GM12878 (cell line): ENCODE results near the gene CSNK1A1. TPM values are rescaled to one million over a fixed set of nuclear protein-coding genes. Genes with fewer than 3 reads are reported as not detected.

Experiments used
- ATAC-seq: fragments of 200-7000 bp; cut with Tn5 transposase; 3 replicates; pipeline ENCODE4 v1.9.1; 2020; ENCODE audit warnings: mild to moderate bottlenecking, moderate library complexity
- BruUV-seq: library from RNA; stranded (reverse); fragments of 400-500 nt; replicated peaks from 2 replicates; lab custom pipeline; 2021; lab: Mats Ljungman, UMichigan
- CTCF ChIA-PET: fragments of 300-600 bp; sonication (Branson Sonifier 250); formaldehyde crosslinking; extraction: SDS; loops from one replicate; lab custom pipeline; 2021; ENCODE audit warnings: inconsistent platforms; lab: Yijun Ruan, JAX
- POLR2A ChIA-PET: fragments of 350-600 bp; formaldehyde crosslinking; extraction: SDS; loops from one replicate; lab custom pipeline; 2021; ENCODE audit warnings: inconsistent platforms; lab: Charles Lee
- RAD21 ChIA-PET: fragments of 300-600 bp; sonication (Branson Sonifier 250); formaldehyde crosslinking; loops from one replicate; lab custom pipeline; 2023; ENCODE audit warnings: antibody characterized with exemption; ENCODE audit not compliant: unreplicated experiment; lab: Charles Lee
- SMC1A ChIA-PET: fragments of 300-600 bp; sonication (Branson Sonifier 250); formaldehyde crosslinking; loops from one replicate; lab custom pipeline; 2023; ENCODE audit not compliant: unreplicated experiment, uncharacterized antibody; lab: Charles Lee
- DNase-seq: peaks from one replicate; pipeline ENCODE4 v3.0.0-alpha.2; 2011; ENCODE audit warnings: low read depth, low spot score
- FAIRE-seq: peaks from 3 replicates; lab custom pipeline; 2011; peaks lifted over from hg19 to GRCh38; lab: Jason Lieb, UNC
- H2AFZ ChIP-seq: 2 replicates; pipeline ENCODE4 v1.6.0; 2011; ENCODE audit warnings: low read depth, low read length, control low read depth; ENCODE audit not compliant: control insufficient read depth
- H3K27ac ChIP-seq: 2 replicates; pipeline ENCODE4 v1.5.1; 2011; ENCODE audit warnings: control low read depth; ENCODE audit not compliant: control insufficient read depth, insufficient read depth
- H3K27me3 ChIP-seq, 2 experiments: replicated peaks in 1 of 2; 2 replicates each; pipeline versions ENCODE4 v1.6.0 to v1.6.1; 2011; ENCODE audit warnings: low read length in 1 of 2; ENCODE audit not compliant: control insufficient read depth in 2 of 2, insufficient read depth in 2 of 2
- H3K36me3 ChIP-seq, 2 experiments: 2 replicates each; pipeline ENCODE4 v1.5.1; 2011; ENCODE audit warnings: low read length in 1 of 2; ENCODE audit not compliant: control insufficient read depth in 2 of 2, insufficient read depth in 2 of 2
- H3K4me1 ChIP-seq: 2 replicates; pipeline ENCODE4 v1.6.1; 2011; ENCODE audit warnings: mild to moderate bottlenecking, low read length, moderate library complexity, mixed read lengths; ENCODE audit not compliant: control insufficient read depth, insufficient read depth
- H3K4me2 ChIP-seq: 2 replicates; pipeline ENCODE4 v1.6.0; 2011; ENCODE audit warnings: control low read depth; ENCODE audit not compliant: control insufficient read depth, insufficient read depth
- H3K4me3 ChIP-seq: fragments of 200-600 bp; sonication (generic); 2 replicates; pipeline ENCODE4 v1.5.1; 2016
- H3K79me2 ChIP-seq: 2 replicates; pipeline ENCODE4 v1.6.0; 2011; ENCODE audit warnings: low read length; ENCODE audit not compliant: control insufficient read depth, insufficient read depth
- H3K9ac ChIP-seq: 2 replicates; pipeline ENCODE4 v1.8.0; 2011; ENCODE audit warnings: low read length, control low read depth, mixed read lengths; ENCODE audit not compliant: control insufficient read depth, insufficient read depth
- H3K9me3 ChIP-seq: replicated peaks from 3 replicates; pipeline ENCODE4 v1.5.1; 2011; ENCODE audit warnings: mild to moderate bottlenecking, low read length; ENCODE audit not compliant: control insufficient read depth, insufficient read depth
- H4K20me1 ChIP-seq: 2 replicates; pipeline ENCODE4 v1.6.0; 2011; ENCODE audit not compliant: control insufficient read depth, insufficient read depth
- CHD1 ChIP-seq: IDR thresholded peaks from 2 replicates; pipeline ENCODE4 v1.6.1; 2012; ENCODE audit warnings: low read depth, low read length, improper control_type of control experiment
- HDAC6 ChIP-seq: fragments of 200-600 bp; sonication (generic); IDR thresholded peaks from one replicate; pipeline ENCODE4 v1.8.0; 2017; ENCODE audit warnings: antibody characterized with exemption; ENCODE audit not compliant: unreplicated experiment
- KDM1A ChIP-seq: fragments of 200-600 bp; sonication (generic); IDR thresholded peaks from 2 replicates; pipeline ENCODE4 v1.6.1; 2016; ENCODE audit warnings: borderline replicate concordance
- MYC ChIP-seq: IDR thresholded peaks from 2 replicates; pipeline ENCODE4 v1.6.1; 2011; ENCODE audit warnings: mild to moderate bottlenecking, low read length, moderate library complexity, inconsistent platforms; ENCODE audit not compliant: insufficient read depth, insufficient replicate concordance, insufficient read length, severe bottlenecking
- NR2C1 ChIP-seq: fragments of 450-650 bp; IDR thresholded peaks from 2 replicates; pipeline ENCODE4 v1.6.1; 2017; ENCODE audit warnings: antibody characterized with exemption, mild to moderate bottlenecking, moderate library complexity
- PAX8 ChIP-seq: fragments of 450-650 bp; IDR thresholded peaks from 2 replicates; pipeline ENCODE4 v1.6.1; 2017; ENCODE audit warnings: mild to moderate bottlenecking, moderate library complexity
- RAD21 ChIP-seq: IDR thresholded peaks from 2 replicates; pipeline ENCODE4 v1.6.1; 2011; ENCODE audit warnings: mild to moderate bottlenecking, low read depth, low read length, moderate library complexity; ENCODE audit not compliant: insufficient read depth
- SREBF2 ChIP-seq: IDR thresholded peaks from 2 replicates; pipeline ENCODE4 v1.6.1; 2012; ENCODE audit warnings: mild to moderate bottlenecking, low read length
- SUZ12 ChIP-seq: fragments of 200-600 bp; sonication (generic); IDR thresholded peaks from one replicate; pipeline ENCODE4 v1.6.1; 2018; ENCODE audit warnings: antibody characterized with exemption, mild to moderate bottlenecking; ENCODE audit not compliant: unreplicated experiment
- YY1 ChIP-seq: IDR thresholded peaks from 2 replicates; pipeline ENCODE4 v1.6.1; 2011; ENCODE audit warnings: low read depth, mild to moderate bottlenecking, low read length
- ZNF274 ChIP-seq: IDR thresholded peaks from one replicate; pipeline ENCODE4 v1.8.0; 2011; ENCODE audit not compliant: insufficient read length, insufficient read depth
- ZZZ3 ChIP-seq: IDR thresholded peaks from 2 replicates; pipeline ENCODE4 v1.6.1; 2011; ENCODE audit warnings: low read depth; ENCODE audit not compliant: control insufficient read depth, insufficient read length
- WGBS: methylation state at CpG from one replicate; pipeline ENCODE4 v1.1.6; 2016; ENCODE audit warnings: low lambda C conversion rate; ENCODE audit not compliant: insufficient replicate concordance, insufficient coverage; ENCODE audit errors: missing lambda C conversion rate; 5-methylcytosine and 5-hydroxymethylcytosine counted together
- in situ Hi-C: fragments of 300-500 bp; cut with MboI; formaldehyde crosslinking; loops from 9 replicates; pipeline ENCODE4 v1.14.3; 2018; ENCODE audit warnings: mixed read lengths
- intact Hi-C: fragments of 100-400 bp; cut with micrococcal nuclease; formaldehyde crosslinking; loops from one replicate; pipeline ENCODE4 v1.14.2; 2022; ENCODE audit not compliant: unreplicated experiment
- polyA plus RNA-seq, 11 experiments: library from polyadenylated mRNA; depleted of rRNA in 4 of 11; unstranded in 6 of 11; stranded (reverse) in 5 of 11; fragments of >200 nt; fragmentation: Nextera tagmentation in 4 of 11; fragmentation: Illumina TruSeq in 1 of 11; extraction: Ambion mirVana in 4 of 11; extraction: Trizol in 1 of 11; gene quantifications; 1 replicate in 1 of 11; 2 replicates in 10 of 11; pipeline versions ENCODE4 v1.2.1 to v1.2.3, GENCODE V29; 2011 to 2016; ENCODE audit warnings: inconsistent platforms in 2 of 11, missing spikeins in 2 of 11, low read depth in 1 of 11
- total RNA-seq, 4 experiments: library from RNA; depleted of rRNA in 3 of 4; stranded (reverse); fragments of >200 nt in 3 of 4; fragmentation: Illumina TruSeq in 1 of 4; extraction: Trizol in 1 of 4; gene quantifications; 2 replicates each; pipeline versions ENCODE4 v1.2.1 to v1.2.3, GENCODE V29; 2013 to 2021
- TF ChIP-seq, protein P1 (sequence below): IDR thresholded peaks from 2 replicates; pipeline ENCODE4 v1.6.1; 2012; ENCODE audit warnings: improper control_type of control experiment, low read depth, low read length; ENCODE audit not compliant: insufficient replicate concordance
- TF ChIP-seq, protein P2 (sequence below): fragments of 450-650 bp; formaldehyde crosslinking; IDR thresholded peaks from 2 replicates; pipeline ENCODE4 v1.5.0; 2022; ENCODE audit warnings: mild to moderate bottlenecking, missing genetic modification characterization
- TF ChIP-seq, protein P3 (sequence below): fragments of 450-650 bp; IDR thresholded peaks from 2 replicates; pipeline ENCODE4 v1.6.1; 2017; ENCODE audit warnings: mild to moderate bottlenecking

The CSNK1A1 gene
- total and polyA plus RNA-seq, 10 of the 15 experiments (the other 5 are each of a cell fraction or from before 2014, with no cell fraction given) = 53.3 to 155 (median 133) TPM

DNA sequence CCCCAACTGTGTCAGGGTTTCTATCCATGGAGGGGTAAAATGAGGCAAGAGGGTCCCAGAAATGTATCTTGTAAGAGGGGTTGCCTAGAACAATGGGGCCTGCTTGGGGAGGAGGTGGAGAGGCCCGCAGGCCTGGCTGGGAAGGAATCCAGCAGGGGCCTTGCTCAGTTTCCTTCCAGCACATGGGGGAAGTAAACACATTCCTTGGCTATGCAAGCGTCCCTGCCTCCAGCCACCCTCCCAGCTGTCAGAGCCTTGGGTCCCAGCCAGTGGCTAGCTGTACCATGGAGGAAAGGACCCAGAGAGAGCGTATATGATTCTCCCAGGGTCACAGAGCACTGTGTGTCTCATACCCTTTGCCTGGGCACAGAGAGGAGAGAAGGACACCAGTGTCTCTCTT lies 101.0 kb downstream of the CSNK1A1 start:
- Histone ChIP-seq H3K4me3 (no peak overlapping the region), H3K9ac (no peak overlapping the region), H4K20me1 (no peaks in the 10 kb centered on the region), H3K4me2 (no peak overlapping the region), H3K36me3 (no peaks in the 10 kb centered on the region), H3K27ac (no peak overlapping the region), H3K9me3 (no peaks in the 10 kb centered on the region), H3K79me2 (no peaks in the 10 kb centered on the region), H3K27me3 (no peaks in the 10 kb centered on the region), H3K4me1 (no peaks in the 10 kb centered on the region), H2AFZ (no peak overlapping the region)
- BruUV-seq = no TSS peak
- CTCF ChIA-PET = interaction anchor here (1.0 kb wide), 1 partner anchor 114 kb away, joined by 3 read pairs; no protein-coding TSS in a partner anchor
- 11% methylated on average over 3 of the region's 3 CpGs for WGBS
- no peak for ATAC-seq
- POLR2A ChIA-PET = no interaction called here
- SMC1A ChIA-PET = no interaction called here
- intact Hi-C loops = no loop called here
- RAD21 ChIA-PET = no interaction called here
- FAIRE-seq = no peak
- in situ Hi-C loops = no loop called here
- DNase-seq = no peak
- TF ChIP-seq, protein P1, sequence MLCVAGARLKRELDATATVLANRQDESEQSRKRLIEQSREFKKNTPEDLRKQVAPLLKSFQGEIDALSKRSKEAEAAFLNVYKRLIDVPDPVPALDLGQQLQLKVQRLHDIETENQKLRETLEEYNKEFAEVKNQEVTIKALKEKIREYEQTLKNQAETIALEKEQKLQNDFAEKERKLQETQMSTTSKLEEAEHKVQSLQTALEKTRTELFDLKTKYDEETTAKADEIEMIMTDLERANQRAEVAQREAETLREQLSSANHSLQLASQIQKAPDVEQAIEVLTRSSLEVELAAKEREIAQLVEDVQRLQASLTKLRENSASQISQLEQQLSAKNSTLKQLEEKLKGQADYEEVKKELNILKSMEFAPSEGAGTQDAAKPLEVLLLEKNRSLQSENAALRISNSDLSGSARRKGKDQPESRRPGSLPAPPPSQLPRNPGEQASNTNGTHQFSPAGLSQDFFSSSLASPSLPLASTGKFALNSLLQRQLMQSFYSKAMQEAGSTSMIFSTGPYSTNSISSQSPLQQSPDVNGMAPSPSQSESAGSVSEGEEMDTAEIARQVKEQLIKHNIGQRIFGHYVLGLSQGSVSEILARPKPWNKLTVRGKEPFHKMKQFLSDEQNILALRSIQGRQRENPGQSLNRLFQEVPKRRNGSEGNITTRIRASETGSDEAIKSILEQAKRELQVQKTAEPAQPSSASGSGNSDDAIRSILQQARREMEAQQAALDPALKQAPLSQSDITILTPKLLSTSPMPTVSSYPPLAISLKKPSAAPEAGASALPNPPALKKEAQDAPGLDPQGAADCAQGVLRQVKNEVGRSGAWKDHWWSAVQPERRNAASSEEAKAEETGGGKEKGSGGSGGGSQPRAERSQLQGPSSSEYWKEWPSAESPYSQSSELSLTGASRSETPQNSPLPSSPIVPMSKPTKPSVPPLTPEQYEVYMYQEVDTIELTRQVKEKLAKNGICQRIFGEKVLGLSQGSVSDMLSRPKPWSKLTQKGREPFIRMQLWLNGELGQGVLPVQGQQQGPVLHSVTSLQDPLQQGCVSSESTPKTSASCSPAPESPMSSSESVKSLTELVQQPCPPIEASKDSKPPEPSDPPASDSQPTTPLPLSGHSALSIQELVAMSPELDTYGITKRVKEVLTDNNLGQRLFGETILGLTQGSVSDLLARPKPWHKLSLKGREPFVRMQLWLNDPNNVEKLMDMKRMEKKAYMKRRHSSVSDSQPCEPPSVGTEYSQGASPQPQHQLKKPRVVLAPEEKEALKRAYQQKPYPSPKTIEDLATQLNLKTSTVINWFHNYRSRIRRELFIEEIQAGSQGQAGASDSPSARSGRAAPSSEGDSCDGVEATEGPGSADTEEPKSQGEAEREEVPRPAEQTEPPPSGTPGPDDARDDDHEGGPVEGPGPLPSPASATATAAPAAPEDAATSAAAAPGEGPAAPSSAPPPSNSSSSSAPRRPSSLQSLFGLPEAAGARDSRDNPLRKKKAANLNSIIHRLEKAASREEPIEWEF = no peak
- TF ChIP-seq SUZ12 (no peak), PAX8 (no peak), HDAC6 (no peak), RAD21 (no peak), YY1 (no peak), MYC (no peak), ZNF274 (no peak), KDM1A (no peak), ZZZ3 (no peak), SREBF2 (no peak), CHD1 (no peak), NR2C1 (no peak)
- TF ChIP-seq, protein P2, sequence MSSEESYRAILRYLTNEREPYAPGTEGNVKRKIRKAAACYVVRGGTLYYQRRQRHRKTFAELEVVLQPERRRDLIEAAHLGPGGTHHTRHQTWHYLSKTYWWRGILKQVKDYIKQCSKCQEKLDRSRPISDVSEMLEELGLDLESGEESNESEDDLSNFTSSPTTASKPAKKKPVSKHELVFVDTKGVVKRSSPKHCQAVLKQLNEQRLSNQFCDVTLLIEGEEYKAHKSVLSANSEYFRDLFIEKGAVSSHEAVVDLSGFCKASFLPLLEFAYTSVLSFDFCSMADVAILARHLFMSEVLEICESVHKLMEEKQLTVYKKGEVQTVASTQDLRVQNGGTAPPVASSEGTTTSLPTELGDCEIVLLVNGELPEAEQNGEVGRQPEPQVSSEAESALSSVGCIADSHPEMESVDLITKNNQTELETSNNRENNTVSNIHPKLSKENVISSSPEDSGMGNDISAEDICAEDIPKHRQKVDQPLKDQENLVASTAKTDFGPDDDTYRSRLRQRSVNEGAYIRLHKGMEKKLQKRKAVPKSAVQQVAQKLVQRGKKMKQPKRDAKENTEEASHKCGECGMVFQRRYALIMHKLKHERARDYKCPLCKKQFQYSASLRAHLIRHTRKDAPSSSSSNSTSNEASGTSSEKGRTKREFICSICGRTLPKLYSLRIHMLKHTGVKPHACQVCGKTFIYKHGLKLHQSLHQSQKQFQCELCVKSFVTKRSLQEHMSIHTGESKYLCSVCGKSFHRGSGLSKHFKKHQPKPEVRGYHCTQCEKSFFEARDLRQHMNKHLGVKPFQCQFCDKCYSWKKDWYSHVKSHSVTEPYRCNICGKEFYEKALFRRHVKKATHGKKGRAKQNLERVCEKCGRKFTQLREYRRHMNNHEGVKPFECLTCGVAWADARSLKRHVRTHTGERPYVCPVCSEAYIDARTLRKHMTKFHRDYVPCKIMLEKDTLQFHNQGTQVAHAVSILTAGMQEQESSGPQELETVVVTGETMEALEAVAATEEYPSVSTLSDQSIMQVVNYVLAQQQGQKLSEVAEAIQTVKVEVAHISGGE = no peak
- TF ChIP-seq, protein P3, sequence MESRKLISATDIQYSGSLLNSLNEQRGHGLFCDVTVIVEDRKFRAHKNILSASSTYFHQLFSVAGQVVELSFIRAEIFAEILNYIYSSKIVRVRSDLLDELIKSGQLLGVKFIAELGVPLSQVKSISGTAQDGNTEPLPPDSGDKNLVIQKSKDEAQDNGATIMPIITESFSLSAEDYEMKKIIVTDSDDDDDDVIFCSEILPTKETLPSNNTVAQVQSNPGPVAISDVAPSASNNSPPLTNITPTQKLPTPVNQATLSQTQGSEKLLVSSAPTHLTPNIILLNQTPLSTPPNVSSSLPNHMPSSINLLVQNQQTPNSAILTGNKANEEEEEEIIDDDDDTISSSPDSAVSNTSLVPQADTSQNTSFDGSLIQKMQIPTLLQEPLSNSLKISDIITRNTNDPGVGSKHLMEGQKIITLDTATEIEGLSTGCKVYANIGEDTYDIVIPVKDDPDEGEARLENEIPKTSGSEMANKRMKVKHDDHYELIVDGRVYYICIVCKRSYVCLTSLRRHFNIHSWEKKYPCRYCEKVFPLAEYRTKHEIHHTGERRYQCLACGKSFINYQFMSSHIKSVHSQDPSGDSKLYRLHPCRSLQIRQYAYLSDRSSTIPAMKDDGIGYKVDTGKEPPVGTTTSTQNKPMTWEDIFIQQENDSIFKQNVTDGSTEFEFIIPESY = no peak
